HTR-8/SVneo (cell line): ENCODE measurements around the gene BIRC6.
"Not testable (repeated sequence)": the region's sequence is repeated elsewhere in the genome, so short reads cannot be mapped to it uniquely, and the experiment has no call there.

Experiments
- DNase-seq: peaks from one replicate; pipeline ENCODE4 v3.0.0; 2011; ENCODE audit warnings: low spot score, mixed read lengths; ENCODE audit not compliant: insufficient read length
- FAIRE-seq: peaks from 2 replicates; lab custom pipeline; 2011; peaks lifted over from hg19 to GRCh38; lab: Jason Lieb, UNC

Gene BIRC6

GRCh38 chr2:32356681-32357317 is at the start of gene BIRC6:
TSS of gene BIRC6 (plus strand) at chr2:32357023. CDS start at chr2:32357162, 139 bp downstream.
- DNase-seq, result peak; percentile 98
- FAIRE-seq, result peak; percentile 94

GRCh38 chr2:32310577-32310976 is 46.2 kb upstream of the BIRC6 start:
- no peak for FAIRE-seq
- no peak for DNase-seq

- DNase-seq (no peak), FAIRE-seq (no peak)
Observed at GRCh38 chr2:32314886-32315285, 41.9 kb upstream of the BIRC6 start.

- DNase-seq, FAIRE-seq: not testable (repeated sequence)
Observed at GRCh38 chr2:32328679-32329078, 28.1 kb upstream of the BIRC6 start.

GRCh38 chr2:32329180-32329980 is 27.4 kb upstream of the BIRC6 start:
- not testable (repeated sequence) for FAIRE-seq, DNase-seq

GRCh38 chr2:32330136-32330535 is 26.7 kb upstream of the BIRC6 start:
- FAIRE-seq, result no peak

GRCh38 chr2:32342801-32343200 is 14.0 kb upstream of the BIRC6 start:
- DNase-seq, result peak; percentile 33
- FAIRE-seq, result no peak

More at GRCh38 chr2:32330136-32330535, 26.7 kb upstream of the BIRC6 start:
- no peak for DNase-seq

- not testable (repeated sequence) for DNase-seq, FAIRE-seq
Observed at GRCh38 chr2:32350797-32351196, 6.0 kb upstream of the BIRC6 start.

- DNase-seq (peak; percentile 48), FAIRE-seq (no peak)
Observed at GRCh38 chr2:32355976-32356680, 695 bp upstream of the BIRC6 start.

- FAIRE-seq, result no peak
Observed at GRCh38 chr2:32357318-32358110, 691 bp downstream of the BIRC6 start.

GRCh38 chr2:32358111-32358482 is 1.3 kb downstream of the BIRC6 start:
- FAIRE-seq, result no peak
- DNase-seq, result no peak

More at GRCh38 chr2:32357318-32358110, 691 bp downstream of the BIRC6 start:
- no peak for DNase-seq

- no peak for FAIRE-seq
- DNase-seq, result no peak
Observed at GRCh38 chr2:32360416-32360815, 3.6 kb downstream of the BIRC6 start.

GRCh38 chr2:32362997-32363396 is 6.2 kb downstream of the BIRC6 start:
- not testable (repeated sequence) for DNase-seq, FAIRE-seq

- DNase-seq (no peak), FAIRE-seq (no peak)
Observed at GRCh38 chr2:32363597-32363996, 6.8 kb downstream of the BIRC6 start.

- not testable (repeated sequence) for FAIRE-seq, DNase-seq
Observed at GRCh38 chr2:32364290-32364689, 7.5 kb downstream of the BIRC6 start.

- DNase-seq, FAIRE-seq: not testable (repeated sequence)
Observed at GRCh38 chr2:32365679-32366078, 8.9 kb downstream of the BIRC6 start.

- FAIRE-seq, result no peak
- no peak for DNase-seq
Observed at GRCh38 chr2:32366595-32366994, 9.8 kb downstream of the BIRC6 start.

- FAIRE-seq (no peak), DNase-seq (no peak)
Observed at GRCh38 chr2:32369222-32369621, 12.4 kb downstream of the BIRC6 start.

GRCh38 chr2:32370942-32371341 is 14.1 kb downstream of the BIRC6 start:
- not testable (repeated sequence) for DNase-seq, FAIRE-seq
